Epithelial cell of proximal tubule (primary cell): ENCODE data around the gene PSMF1. TPM values are rescaled to one million over a fixed set of nuclear protein-coding genes. Genes with fewer than 3 reads are reported as not detected.

ENCODE experiments used
- DNase-seq: peaks from one replicate; pipeline ENCODE4 v3.0.0-alpha.2; 2011; ENCODE audit warnings: low read depth
- H3K4me3 ChIP-seq: 2 replicates; pipeline ENCODE4 v1.5.1; 2011; ENCODE audit warnings: low read depth, mild to moderate bottlenecking, low read length
- total RNA-seq: library from RNA; depleted of rRNA; stranded (reverse); fragments of >200 nt; gene quantifications from 2 replicates; pipeline ENCODE4 v1.2.3, GENCODE V29; 2015
- TF ChIP-seq, protein P1 (sequence below): conservative IDR thresholded peaks from 2 replicates; pipeline ENCODE4 v1.5.1; 2012; ENCODE audit warnings: low read depth, mild to moderate bottlenecking, low read length

PSMF1 gene
- total RNA-seq, 1 donor from 2014 or later = 171 TPM

DNA sequence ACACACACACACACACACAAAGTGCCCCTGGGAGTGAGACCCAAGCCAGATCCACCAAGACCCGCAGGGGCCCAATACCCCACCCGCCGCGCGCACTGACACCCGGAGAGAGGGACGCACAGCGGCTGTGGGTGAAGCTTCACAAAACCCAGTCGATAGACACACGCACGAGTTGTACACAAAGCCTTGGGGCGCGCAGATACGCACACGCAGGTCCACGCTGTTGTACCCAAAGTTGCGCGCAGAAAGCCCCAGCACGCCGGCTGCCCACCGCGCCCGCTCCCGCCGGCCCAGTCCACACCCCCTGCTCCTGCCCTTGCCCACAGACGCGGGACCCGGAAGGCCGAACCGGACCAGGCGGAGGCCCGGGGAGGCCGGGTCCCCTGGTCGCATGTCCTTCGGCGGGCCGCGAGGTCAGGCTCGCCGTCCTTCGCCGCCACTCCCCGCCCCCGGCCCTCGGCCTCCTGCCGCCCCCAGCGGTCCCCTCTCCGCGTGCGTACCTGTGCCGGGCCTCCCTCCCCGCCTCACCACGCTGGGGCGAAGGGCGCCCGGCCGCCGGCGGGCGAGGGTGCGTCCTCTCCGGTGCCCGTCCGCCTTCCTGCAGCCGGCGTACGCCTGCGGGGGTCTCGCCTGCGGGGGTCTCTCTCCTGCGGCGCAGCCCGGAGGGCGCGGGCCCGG is 66.4 kb downstream of the PSMF1 start, which contains the start of gene TMEM74B:
Gene TMEM74B, minus strand, starts transcription at position 344 of the 678 bp plus-strand sequence. CDS start 1,180 bp downstream, outside the sequence.
- no peak for DNase-seq
- TF ChIP-seq, protein P1, sequence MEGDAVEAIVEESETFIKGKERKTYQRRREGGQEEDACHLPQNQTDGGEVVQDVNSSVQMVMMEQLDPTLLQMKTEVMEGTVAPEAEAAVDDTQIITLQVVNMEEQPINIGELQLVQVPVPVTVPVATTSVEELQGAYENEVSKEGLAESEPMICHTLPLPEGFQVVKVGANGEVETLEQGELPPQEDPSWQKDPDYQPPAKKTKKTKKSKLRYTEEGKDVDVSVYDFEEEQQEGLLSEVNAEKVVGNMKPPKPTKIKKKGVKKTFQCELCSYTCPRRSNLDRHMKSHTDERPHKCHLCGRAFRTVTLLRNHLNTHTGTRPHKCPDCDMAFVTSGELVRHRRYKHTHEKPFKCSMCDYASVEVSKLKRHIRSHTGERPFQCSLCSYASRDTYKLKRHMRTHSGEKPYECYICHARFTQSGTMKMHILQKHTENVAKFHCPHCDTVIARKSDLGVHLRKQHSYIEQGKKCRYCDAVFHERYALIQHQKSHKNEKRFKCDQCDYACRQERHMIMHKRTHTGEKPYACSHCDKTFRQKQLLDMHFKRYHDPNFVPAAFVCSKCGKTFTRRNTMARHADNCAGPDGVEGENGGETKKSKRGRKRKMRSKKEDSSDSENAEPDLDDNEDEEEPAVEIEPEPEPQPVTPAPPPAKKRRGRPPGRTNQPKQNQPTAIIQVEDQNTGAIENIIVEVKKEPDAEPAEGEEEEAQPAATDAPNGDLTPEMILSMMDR = no peak
- H3K4me3 ChIP-seq = peak within 1 kb of the TSS; percentile 40

DNA sequence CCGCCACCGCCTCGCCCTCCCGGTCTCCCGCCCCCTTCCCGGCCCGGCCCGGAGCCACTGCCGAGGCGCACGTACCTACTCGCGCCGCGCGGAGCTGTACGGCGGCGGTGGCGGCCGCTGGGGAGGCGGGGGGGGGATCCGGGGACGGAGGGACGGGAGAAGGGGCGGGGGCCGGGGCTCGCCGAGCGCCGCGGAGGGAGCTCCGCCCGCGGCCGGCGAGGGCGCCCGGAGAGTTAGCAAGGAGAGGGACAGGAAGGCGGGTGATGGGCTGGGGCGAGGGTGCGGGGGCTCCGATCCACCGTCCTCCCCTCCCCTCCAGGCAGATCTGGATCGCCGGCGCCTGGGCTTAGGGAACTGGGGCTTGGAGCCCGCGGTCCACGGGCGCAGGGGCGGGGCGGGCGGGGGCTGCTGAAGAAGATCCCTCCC is 66.9 kb downstream of the PSMF1 start:
- peak overlapping the region; percentile 40 for H3K4me3 ChIP-seq
- DNase-seq = no peak
- TF ChIP-seq, protein P1 = no peak

DNA sequence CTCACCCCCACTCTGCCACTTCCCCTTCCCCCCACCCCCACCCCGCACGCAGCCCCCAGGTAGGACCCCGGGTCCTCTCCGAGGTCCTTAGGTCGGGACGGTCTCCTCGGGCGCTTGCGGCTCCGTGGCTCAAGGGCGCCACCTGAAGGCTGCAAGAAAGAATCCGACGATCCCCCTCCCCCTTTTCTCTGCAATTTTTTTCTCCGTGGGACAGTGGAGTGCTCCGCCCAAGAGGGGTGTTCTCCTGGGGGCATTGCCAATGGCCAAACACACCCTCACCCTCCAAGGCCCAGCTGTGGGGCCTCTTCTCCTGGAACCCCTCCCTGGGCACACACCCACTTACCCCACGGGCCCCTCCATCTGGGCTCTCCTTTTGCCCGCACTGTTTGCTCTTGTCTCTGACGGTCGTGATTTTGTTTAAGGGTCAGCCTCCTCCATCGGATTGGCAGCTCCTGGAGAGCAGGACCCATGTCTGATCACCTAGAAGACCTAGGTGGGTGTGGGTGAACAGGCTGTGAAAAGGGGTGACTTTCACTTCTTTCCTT is 67.5 kb downstream of the PSMF1 start:
- TF ChIP-seq, protein P1 = peak; percentile 67
- H3K4me3 ChIP-seq = no peak overlapping the region
- no peak for DNase-seq

DNA sequence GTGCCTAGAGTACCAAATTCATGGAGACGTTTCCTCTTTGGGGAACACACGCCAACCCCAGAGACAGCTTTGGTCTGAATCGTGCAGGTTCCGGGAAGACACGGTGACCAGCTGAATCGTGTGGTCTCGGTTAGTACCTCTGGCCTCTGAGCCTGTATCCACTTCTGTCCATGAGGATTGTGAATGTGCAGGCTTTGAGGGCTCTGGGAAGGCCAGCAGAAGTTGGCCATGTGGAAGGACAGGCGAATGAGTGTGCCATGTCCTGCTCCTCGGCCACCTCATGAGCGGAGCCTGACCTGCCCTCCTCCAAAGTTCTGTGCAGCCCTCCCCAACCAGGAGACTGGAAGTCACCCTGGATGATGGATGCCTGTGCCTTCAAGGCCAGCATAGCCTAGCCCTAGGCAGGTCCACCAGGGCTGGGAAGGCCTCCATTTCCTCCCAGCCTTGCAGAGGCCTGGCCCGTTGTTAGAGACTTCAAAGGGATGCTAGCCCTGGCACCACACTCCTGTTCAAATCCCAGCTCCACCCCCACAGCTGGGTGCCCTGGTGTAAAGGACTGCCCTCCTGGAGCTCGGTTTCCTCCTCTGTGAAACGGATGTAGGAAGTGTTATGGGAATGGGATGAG is 68.1 kb downstream of the PSMF1 start:
- DNase-seq = no peak
- no peak overlapping the region for H3K4me3 ChIP-seq
- TF ChIP-seq, protein P1 = no peak

DNA sequence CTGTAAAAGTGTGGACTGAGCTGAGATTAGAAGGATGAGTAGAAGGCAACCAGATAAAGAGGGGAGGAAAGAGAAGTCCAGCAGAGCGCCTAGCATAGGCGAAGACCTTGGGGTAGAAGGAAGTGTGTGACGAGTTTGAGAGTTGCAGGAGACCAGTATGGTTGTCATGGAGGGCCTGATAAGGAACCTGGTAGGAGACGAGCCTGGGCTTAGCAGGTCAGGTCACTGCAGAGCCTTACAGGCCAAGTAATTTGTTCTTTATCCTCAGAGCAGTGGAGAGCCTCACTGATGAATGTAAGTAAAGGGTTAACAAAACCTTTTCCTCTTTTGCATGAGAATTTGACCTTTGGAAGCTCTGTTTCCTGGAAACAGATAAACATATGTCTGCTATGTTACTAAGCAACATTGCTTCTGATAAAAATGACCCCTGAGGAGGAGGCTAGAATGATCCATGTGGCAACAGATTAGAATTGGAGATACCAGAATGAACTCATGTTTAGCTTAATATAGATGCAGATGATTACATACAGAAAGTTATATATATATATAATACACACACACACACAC is 69.3 kb downstream of the PSMF1 start:
- no peak overlapping the region for H3K4me3 ChIP-seq
- DNase-seq = no peak
- TF ChIP-seq, protein P1 = no peak

DNA sequence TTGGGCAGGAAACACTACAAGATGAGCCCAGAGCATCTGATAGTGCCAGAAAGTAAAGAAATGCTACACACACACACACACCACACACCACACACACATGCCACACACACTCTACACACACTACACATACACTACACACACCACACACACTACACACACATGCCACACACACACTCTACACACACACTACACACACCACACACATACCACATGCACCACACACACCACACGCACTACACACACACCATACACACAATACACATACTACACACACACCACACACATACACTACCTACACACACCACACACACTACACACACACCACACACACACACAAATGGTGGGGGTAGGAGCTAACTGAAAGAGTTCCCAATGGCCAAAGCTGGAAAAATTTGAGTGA is 69.9 kb downstream of the PSMF1 start:
- H3K4me3 ChIP-seq = no peak overlapping the region
- DNase-seq = no peak
- TF ChIP-seq, protein P1 = no peak
